ENCODE results near the gene P2RY8.

P2RY8 gene

DNA sequence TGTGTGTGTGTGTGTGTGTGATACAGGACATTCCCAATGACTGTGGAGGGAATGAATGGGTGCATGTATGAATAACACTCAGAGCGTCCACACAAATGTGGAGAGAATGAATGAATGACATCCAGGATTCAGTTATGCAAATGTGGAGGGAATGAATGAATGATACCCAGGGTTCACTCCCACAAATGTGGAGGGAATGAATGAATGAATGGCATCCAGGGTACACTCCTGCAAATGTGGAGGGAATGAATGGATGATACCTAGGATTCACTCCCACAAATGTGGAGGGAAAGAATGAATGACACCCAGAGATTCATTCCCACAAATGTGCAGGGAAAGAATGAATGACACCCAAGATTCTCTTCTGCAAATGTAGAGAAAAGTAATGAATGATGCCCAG is 48.2 kb downstream of the P2RY8 start:
- no peak for DNase-seq (ENCODE audit: low spot score)
- CTCF ChIA-PET, result no interaction called here
- POLR2A ChIA-PET (ENCODE audit: low non-redundant PET), result no interaction called here
- TF ChIP-seq, protein P1, sequence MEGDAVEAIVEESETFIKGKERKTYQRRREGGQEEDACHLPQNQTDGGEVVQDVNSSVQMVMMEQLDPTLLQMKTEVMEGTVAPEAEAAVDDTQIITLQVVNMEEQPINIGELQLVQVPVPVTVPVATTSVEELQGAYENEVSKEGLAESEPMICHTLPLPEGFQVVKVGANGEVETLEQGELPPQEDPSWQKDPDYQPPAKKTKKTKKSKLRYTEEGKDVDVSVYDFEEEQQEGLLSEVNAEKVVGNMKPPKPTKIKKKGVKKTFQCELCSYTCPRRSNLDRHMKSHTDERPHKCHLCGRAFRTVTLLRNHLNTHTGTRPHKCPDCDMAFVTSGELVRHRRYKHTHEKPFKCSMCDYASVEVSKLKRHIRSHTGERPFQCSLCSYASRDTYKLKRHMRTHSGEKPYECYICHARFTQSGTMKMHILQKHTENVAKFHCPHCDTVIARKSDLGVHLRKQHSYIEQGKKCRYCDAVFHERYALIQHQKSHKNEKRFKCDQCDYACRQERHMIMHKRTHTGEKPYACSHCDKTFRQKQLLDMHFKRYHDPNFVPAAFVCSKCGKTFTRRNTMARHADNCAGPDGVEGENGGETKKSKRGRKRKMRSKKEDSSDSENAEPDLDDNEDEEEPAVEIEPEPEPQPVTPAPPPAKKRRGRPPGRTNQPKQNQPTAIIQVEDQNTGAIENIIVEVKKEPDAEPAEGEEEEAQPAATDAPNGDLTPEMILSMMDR (conservative IDR thresholded peaks at IDR 0.05; ENCODE audit: low read depth), result no peak
- H3K27ac ChIP-seq, result no peak overlapping the region

DNA sequence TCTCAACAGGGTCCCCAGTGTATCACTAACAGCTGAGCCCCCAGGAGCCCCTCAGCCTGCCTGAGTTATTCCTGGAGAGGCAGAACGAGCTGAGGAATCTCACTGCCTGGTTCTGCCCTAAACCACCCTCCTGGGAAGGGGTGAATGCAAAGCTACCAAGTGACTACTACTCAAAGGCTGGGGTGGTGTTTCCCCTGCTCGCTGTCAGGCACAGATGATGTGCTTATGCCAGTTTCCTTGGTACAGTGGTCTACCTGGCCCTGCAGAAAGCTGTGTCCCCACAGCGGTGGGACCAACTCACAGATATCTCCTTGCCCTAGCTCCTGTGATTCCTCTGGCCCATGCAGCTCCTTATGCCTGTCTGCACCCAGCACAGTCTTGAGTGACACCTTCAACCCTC is 48.8 kb downstream of the P2RY8 start:
- TF ChIP-seq, protein P1 (conservative IDR thresholded peaks at IDR 0.05; ENCODE audit: low read depth), result no peak
- no peak for DNase-seq (ENCODE audit: low spot score)
- H3K27ac ChIP-seq, result no peak overlapping the region
- ChIA-PET POLR2A (ENCODE audit: low non-redundant PET) (no interaction called here), CTCF (no interaction called here)

DNA sequence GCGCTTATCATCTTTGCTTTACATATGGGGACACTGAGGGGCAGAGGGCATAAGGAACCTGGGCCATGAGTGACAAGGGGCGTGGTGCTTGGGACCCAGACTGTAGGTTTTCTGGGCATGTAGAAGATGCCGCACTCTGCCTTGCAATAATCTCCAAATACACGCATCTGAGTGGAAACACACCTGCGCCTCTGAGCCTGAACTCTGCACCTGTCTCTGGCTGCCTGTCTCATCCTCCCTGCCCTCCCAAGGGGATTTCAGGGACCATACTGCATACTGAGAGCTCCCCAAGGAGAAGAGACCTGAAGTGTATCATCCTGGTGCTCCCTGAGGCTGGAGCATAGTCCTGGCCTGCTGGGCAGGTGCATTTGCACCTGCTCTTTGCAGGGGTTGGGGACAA is 49.6 kb downstream of the P2RY8 start:
- DNase-seq (ENCODE audit: low spot score), result no peak
- CTCF ChIA-PET, result no interaction called here
- TF ChIP-seq, protein P1 (conservative IDR thresholded peaks at IDR 0.05; ENCODE audit: low read depth), result no peak
- POLR2A ChIA-PET (ENCODE audit: low non-redundant PET), result no interaction called here
- H3K27ac ChIP-seq, result no peak overlapping the region

DNA sequence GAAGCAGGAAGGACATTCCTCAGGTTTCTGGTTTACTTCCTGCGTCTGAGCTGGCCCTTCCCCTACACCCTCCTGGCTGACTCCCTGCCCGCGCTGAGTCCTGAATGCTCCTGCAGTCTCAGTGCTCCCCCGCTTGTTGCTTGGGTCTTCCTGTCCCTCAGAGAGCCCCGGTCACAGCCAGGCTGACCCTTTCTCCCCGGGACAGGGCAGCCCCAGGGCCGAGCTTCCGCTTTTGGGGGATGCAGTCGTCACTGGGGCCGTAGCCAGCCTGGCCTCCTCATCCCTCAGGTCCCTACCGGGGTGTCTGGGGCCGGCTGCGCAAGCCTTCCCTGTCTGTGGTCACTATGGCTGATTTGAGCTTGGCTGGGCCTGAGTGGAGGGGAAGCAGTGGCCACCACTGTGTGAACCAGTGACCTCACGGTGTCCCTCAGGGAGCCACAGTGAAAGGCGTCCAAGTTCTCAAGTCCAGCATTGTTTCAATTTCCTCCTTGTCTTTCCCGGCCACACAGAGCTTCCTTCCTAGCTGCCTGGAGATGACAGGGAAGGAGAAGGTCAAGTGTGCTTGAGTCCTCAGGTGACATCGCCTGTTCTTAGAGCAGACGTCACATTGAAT is 50.1 kb downstream of the P2RY8 start:
- no peak overlapping the region for H3K27ac ChIP-seq
- ChIA-PET CTCF (no interaction called here), POLR2A (ENCODE audit: low non-redundant PET) (no interaction called here)
- TF ChIP-seq, protein P1 (conservative IDR thresholded peaks at IDR 0.05; ENCODE audit: low read depth), result no peak
- no peak for DNase-seq (ENCODE audit: low spot score)

DNA sequence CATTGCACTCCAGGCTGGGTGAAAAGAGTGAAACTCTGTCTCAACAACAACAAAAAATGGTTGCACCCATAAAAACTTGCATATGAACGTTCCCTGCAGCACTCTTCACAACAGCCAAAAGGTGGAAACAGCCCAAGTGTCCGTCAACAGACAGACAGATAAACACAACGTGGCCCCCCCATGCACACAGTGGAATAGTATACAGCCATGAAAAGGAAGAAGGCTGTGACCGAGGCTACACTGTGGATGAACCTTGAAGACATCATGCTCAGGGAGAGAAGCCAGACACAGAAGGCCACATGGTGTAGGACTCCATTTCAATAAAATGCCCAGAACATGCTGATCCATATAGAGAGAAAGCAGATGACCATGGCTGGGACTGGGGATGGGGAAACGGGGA is 50.8 kb downstream of the P2RY8 start:
- CTCF ChIA-PET, result no interaction called here

DNA sequence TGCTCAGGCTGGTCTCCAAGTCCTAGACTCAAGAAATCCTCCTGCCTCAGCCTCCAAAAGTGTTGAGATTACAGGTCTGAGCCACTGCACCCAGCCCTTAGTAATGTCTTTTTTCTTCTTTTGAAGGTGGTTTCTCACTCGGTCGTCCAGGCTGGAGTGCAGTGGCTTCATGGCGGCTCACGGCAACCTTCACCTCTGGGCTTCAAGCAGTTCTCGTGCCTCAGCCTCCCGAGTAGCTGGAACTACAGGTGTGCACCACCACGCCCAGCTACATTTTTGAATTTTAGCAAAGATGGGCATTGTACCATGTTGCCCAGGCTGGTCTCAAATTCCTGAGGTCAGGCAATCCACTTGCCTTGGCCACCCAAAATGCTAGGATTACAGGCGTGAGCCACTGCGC is 52.0 kb downstream of the P2RY8 start:
- TF ChIP-seq, protein P1 (conservative IDR thresholded peaks at IDR 0.05; ENCODE audit: low read depth), result no peak
- no peak overlapping the region for H3K27ac ChIP-seq
- DNase-seq (ENCODE audit: low spot score), result no peak
- POLR2A ChIA-PET (ENCODE audit: low non-redundant PET), result no interaction called here
- CTCF ChIA-PET, result no interaction called here

More for the DNA sequence above, 50.8 kb downstream of the P2RY8 start:
- POLR2A ChIA-PET (ENCODE audit: low non-redundant PET), result no interaction called here
- TF ChIP-seq, protein P1 (conservative IDR thresholded peaks at IDR 0.05; ENCODE audit: low read depth), result no peak
- no peak for DNase-seq (ENCODE audit: low spot score)
- H3K27ac ChIP-seq, result no peak overlapping the region

DNA sequence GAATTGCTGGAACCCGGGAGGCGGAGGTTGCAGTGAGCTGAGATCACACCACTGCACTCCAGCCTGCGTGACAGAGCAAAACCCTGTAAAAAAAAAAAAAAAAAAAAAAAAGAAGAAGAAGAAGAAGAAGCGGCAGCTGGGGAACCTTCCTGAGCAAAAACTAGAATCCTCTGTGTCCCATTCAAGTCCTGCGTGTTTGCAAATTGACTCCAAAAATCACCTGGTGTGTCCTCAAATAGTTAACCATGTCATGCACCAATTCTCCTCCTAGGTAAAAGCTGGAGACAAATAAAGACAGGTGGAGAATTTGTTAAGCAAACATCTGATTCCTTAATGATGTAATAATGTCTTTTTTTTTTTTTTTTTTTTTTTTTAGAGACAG is 52.4 kb downstream of the P2RY8 start:
- POLR2A ChIA-PET (ENCODE audit: low non-redundant PET), result no interaction called here
- CTCF ChIA-PET, result no interaction called here
- TF ChIP-seq, protein P1 (conservative IDR thresholded peaks at IDR 0.05; ENCODE audit: low read depth), result no peak
- DNase-seq (ENCODE audit: low spot score), result no peak
- no peak overlapping the region for H3K27ac ChIP-seq

Measured in RWPE1 (cell line).